WTC11 (cell line): ENCODE results near the gene ADGRA1. TPM values are rescaled to one million over a fixed set of nuclear protein-coding genes. Genes with fewer than 3 reads are reported as not detected.

ENCODE experiments used
- ATAC-seq: fragments of 200-7000 bp; cut with Tn5 transposase; 2 replicates; pipeline ENCODE4 v1.10.0; 2021; ENCODE audit warnings: mild to moderate bottlenecking, moderate library complexity
- CTCF ChIA-PET: fragments of 300-600 bp; sonication (Branson Sonifier 250); formaldehyde crosslinking; loops from one replicate; lab custom pipeline; 2021; ENCODE audit warnings: antibody characterized with exemption; lab: Charles Lee
- POLR2A ChIA-PET: fragments of 350-600 bp; sonication (Branson Sonifier 250); formaldehyde crosslinking; loops from one replicate; lab custom pipeline; 2021; ENCODE audit warnings: antibody characterized with exemption; lab: Charles Lee
- DNase-seq: peaks from one replicate; pipeline ENCODE4 v3.0.0; 2021; ENCODE audit warnings: low spot score
- H3K27ac Mint-ChIP-seq: 2 replicates; pipeline ENCODE4 v1.8.0; 2021; ENCODE audit warnings: mixed read lengths
- H3K27me3 Mint-ChIP-seq: 2 replicates; pipeline ENCODE4 v1.8.0; 2021; ENCODE audit warnings: low read depth, mild to moderate bottlenecking, moderate library complexity, mixed read lengths
- H3K36me3 Mint-ChIP-seq: 2 replicates; pipeline ENCODE4 v1.8.0; 2021; ENCODE audit warnings: mixed read lengths
- H3K4me1 Mint-ChIP-seq: 2 replicates; pipeline ENCODE4 v1.8.0; 2022; ENCODE audit warnings: mixed read lengths
- H3K4me3 Mint-ChIP-seq: 2 replicates; pipeline ENCODE4 v1.8.0; 2021; ENCODE audit warnings: mild to moderate bottlenecking, moderate library complexity, mixed read lengths
- H3K9me3 Mint-ChIP-seq: 2 replicates; pipeline ENCODE4 v1.8.0; 2021; ENCODE audit warnings: mixed read lengths
- ATF1 ChIP-seq: sonication (generic); formaldehyde crosslinking; IDR thresholded peaks from 2 replicates; pipeline ENCODE4 v1.8.1; 2023; ENCODE audit warnings: mild to moderate bottlenecking, moderate library complexity, missing genetic modification reagents
- EMX1 ChIP-seq: fragments of 250-450 bp; sonication (Bioruptor Pico); IDR thresholded peaks from 2 replicates; pipeline ENCODE4 v1.8.0; 2021; ENCODE audit warnings: mild to moderate bottlenecking
- ESRRA ChIP-seq: sonication (generic); formaldehyde crosslinking; IDR thresholded peaks from 2 replicates; pipeline ENCODE4 v1.8.1; 2022; ENCODE audit warnings: mild to moderate bottlenecking, missing genetic modification reagents, borderline replicate concordance
- FOXP1 ChIP-seq: sonication (generic); formaldehyde crosslinking; IDR thresholded peaks from 2 replicates; pipeline ENCODE4 v1.8.0; 2022; ENCODE audit warnings: missing genetic modification reagents, mild to moderate bottlenecking, moderate library complexity, borderline replicate concordance
- GRHL2 ChIP-seq: fragments of 250-450 bp; sonication (Bioruptor Pico); IDR thresholded peaks from 2 replicates; pipeline ENCODE4 v1.8.0; 2022; ENCODE audit warnings: mild to moderate bottlenecking, moderate library complexity; ENCODE audit not compliant: insufficient replicate concordance, severe bottlenecking
- JAZF1 ChIP-seq: fragments of 250-450 bp; sonication (Bioruptor Pico); IDR thresholded peaks from 2 replicates; pipeline ENCODE4 v1.9.0; 2021; ENCODE audit warnings: moderate library complexity, mild to moderate bottlenecking, inconsistent platforms
- NFE2L1 ChIP-seq: sonication (generic); formaldehyde crosslinking; IDR thresholded peaks from 2 replicates; pipeline ENCODE4 v1.8.1; 2023; ENCODE audit warnings: missing genetic modification reagents
- NR2C2 ChIP-seq: sonication (generic); formaldehyde crosslinking; IDR thresholded peaks from 2 replicates; pipeline ENCODE4 v1.8.0; 2022; ENCODE audit warnings: mild to moderate bottlenecking, missing genetic modification reagents
- SMAD4 ChIP-seq: sonication (generic); formaldehyde crosslinking; IDR thresholded peaks from 2 replicates; pipeline ENCODE4 v1.8.0; 2022; ENCODE audit warnings: mild to moderate bottlenecking, missing genetic modification reagents
- SOX15 ChIP-seq: fragments of 250-450 bp; sonication (Bioruptor Pico); IDR thresholded peaks from 2 replicates; pipeline ENCODE4 v1.9.0; 2021; ENCODE audit warnings: mild to moderate bottlenecking
- TEAD1 ChIP-seq: sonication (generic); formaldehyde crosslinking; IDR thresholded peaks from 2 replicates; pipeline ENCODE4 v1.8.0; 2022; ENCODE audit warnings: mild to moderate bottlenecking, missing genetic modification reagents
- TP53 ChIP-seq: sonication (generic); formaldehyde crosslinking; IDR thresholded peaks from 2 replicates; pipeline ENCODE4 v1.8.1; 2023; ENCODE audit warnings: mild to moderate bottlenecking, missing genetic modification reagents
- ZBTB21 ChIP-seq: sonication (generic); formaldehyde crosslinking; IDR thresholded peaks from 2 replicates; pipeline ENCODE4 v1.8.1; 2023; ENCODE audit warnings: mild to moderate bottlenecking, missing genetic modification reagents, borderline replicate concordance
- ZNF263 ChIP-seq: sonication (generic); formaldehyde crosslinking; IDR thresholded peaks from 2 replicates; pipeline ENCODE4 v1.8.1; 2022; ENCODE audit warnings: low read depth, mild to moderate bottlenecking, moderate library complexity, missing genetic modification reagents
- total RNA-seq: library from RNA; stranded (reverse); gene quantifications from 3 replicates; pipeline ENCODE4 v1.2.3, GENCODE V29; 2021
- TF ChIP-seq, protein P1 (sequence below): sonication (generic); formaldehyde crosslinking; IDR thresholded peaks from 2 replicates; pipeline ENCODE4 v1.8.0; 2023; ENCODE audit warnings: missing genetic modification reagents, mild to moderate bottlenecking, borderline replicate concordance
- TF ChIP-seq, protein P2 (sequence below): sonication (generic); formaldehyde crosslinking; IDR thresholded peaks from 2 replicates; pipeline ENCODE4 v1.8.0; 2023; ENCODE audit warnings: missing genetic modification reagents
- TF ChIP-seq, protein P3 (sequence below): sonication (generic); formaldehyde crosslinking; IDR thresholded peaks from 2 replicates; pipeline ENCODE4 v1.8.1; 2022; ENCODE audit warnings: low read depth, mild to moderate bottlenecking, moderate library complexity, missing genetic modification reagents, borderline replicate concordance
- TF ChIP-seq, protein P4 (sequence below): sonication (generic); formaldehyde crosslinking; conservative IDR thresholded peaks from 2 replicates; pipeline ENCODE4 v1.8.1; 2022; ENCODE audit warnings: mild to moderate bottlenecking, missing genetic modification reagents
- TF ChIP-seq, protein P5 (sequence below): sonication (generic); formaldehyde crosslinking; IDR thresholded peaks from 2 replicates; pipeline ENCODE4 v1.8.1; 2022; ENCODE audit warnings: mild to moderate bottlenecking, moderate library complexity, missing genetic modification reagents
- TF ChIP-seq, protein P6 (sequence below): sonication (generic); formaldehyde crosslinking; IDR thresholded peaks from 2 replicates; pipeline ENCODE4 v1.8.1; 2023; ENCODE audit warnings: mild to moderate bottlenecking, moderate library complexity, missing genetic modification reagents

Gene ADGRA1
- total RNA-seq, 1 experiment from 2014 or later, result 0.20 TPM

DNA sequence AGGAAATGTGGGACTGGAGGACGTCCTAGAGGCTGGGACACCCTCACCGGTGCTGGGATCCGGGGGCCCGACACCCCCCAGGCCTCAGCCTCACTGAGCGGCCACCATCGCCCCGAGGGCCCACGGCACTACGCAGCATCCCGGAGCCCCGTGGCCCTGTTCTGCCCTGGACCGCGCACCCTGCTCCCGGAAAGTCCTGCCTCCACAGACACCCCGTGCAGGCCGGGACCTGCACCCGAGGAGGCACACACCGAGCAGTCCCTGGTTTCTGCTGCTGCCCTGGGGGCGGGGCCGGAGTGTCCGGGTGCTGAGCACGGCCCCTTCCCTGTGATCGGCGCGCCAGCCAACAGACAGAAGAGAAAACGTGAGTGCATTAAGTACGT is 54.2 kb downstream of the ADGRA1 start (continued):
- TF ChIP-seq GRHL2 (CRISPR knock-in tag) (no peak), EMX1 (CRISPR knock-in tag) (no peak), ESRRA (CRISPR knock-in tag) (no peak)
- TF ChIP-seq, protein P1, sequence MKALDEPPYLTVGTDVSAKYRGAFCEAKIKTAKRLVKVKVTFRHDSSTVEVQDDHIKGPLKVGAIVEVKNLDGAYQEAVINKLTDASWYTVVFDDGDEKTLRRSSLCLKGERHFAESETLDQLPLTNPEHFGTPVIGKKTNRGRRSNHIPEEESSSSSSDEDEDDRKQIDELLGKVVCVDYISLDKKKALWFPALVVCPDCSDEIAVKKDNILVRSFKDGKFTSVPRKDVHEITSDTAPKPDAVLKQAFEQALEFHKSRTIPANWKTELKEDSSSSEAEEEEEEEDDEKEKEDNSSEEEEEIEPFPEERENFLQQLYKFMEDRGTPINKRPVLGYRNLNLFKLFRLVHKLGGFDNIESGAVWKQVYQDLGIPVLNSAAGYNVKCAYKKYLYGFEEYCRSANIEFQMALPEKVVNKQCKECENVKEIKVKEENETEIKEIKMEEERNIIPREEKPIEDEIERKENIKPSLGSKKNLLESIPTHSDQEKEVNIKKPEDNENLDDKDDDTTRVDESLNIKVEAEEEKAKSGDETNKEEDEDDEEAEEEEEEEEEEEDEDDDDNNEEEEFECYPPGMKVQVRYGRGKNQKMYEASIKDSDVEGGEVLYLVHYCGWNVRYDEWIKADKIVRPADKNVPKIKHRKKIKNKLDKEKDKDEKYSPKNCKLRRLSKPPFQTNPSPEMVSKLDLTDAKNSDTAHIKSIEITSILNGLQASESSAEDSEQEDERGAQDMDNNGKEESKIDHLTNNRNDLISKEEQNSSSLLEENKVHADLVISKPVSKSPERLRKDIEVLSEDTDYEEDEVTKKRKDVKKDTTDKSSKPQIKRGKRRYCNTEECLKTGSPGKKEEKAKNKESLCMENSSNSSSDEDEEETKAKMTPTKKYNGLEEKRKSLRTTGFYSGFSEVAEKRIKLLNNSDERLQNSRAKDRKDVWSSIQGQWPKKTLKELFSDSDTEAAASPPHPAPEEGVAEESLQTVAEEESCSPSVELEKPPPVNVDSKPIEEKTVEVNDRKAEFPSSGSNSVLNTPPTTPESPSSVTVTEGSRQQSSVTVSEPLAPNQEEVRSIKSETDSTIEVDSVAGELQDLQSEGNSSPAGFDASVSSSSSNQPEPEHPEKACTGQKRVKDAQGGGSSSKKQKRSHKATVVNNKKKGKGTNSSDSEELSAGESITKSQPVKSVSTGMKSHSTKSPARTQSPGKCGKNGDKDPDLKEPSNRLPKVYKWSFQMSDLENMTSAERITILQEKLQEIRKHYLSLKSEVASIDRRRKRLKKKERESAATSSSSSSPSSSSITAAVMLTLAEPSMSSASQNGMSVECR (CRISPR knock-in tag), result no peak

DNA sequence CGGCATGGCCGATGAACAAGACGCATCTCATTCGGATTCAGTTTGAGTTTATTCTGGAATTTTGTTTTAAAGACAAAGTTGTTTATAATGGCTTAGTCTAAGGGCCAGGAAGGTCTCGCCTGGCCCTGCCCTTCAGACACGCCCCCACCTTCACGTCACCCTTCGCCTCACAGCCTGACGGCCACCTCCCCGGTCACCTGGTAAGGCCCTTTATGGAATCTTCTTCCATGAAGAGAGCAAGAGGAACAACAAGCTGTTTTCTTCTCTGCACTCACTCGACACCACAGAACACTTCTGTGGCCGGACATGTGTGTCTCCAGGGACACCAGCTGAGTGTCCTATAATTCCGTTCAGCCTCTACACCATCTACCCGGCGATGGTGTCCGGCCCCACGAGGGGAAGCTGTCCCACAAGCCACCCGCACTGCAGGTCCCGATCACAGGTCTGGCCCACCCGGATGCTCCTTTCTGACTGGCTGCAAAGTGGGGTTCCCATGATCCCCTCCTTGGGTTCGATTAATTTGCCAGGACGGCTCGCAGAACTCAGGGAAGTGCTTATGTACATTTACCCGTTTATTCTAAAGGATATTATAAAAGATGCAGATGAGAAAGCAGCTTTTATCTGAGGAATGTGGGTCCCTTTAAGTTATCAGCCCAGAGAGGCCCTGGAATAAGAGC is 54.9 kb downstream of the ADGRA1 start:
- Mint-ChIP-seq H3K27me3 (0 out of 2 replicates have a peak, but pooled peaks cover 5% of the 10 kb centered on the region), H3K4me1 (peaks cover 32% of the 10 kb centered on the region), H3K9me3 (peaks cover 10% of the 10 kb centered on the region), H3K36me3 (peaks cover 11% of the 10 kb centered on the region), H3K27ac (no peak overlapping the region), H3K4me3 (no peak overlapping the region)
- POLR2A ChIA-PET, result no interaction called here
- CTCF ChIA-PET, result interaction anchor here (1.0 to 2.5 kb wide), 18 partner anchors 10 to 204 kb away, joined by 3 to 19 read pairs (median 6); no protein-coding TSS in a partner anchor
- DNase-seq (no peak), ATAC-seq (no peak)
- TF ChIP-seq, protein P2, sequence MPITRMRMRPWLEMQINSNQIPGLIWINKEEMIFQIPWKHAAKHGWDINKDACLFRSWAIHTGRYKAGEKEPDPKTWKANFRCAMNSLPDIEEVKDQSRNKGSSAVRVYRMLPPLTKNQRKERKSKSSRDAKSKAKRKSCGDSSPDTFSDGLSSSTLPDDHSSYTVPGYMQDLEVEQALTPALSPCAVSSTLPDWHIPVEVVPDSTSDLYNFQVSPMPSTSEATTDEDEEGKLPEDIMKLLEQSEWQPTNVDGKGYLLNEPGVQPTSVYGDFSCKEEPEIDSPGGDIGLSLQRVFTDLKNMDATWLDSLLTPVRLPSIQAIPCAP (CRISPR knock-in tag), result no peak
- no peak for TF ChIP-seq NFE2L1 (CRISPR knock-in tag)
- TF ChIP-seq, protein P3, sequence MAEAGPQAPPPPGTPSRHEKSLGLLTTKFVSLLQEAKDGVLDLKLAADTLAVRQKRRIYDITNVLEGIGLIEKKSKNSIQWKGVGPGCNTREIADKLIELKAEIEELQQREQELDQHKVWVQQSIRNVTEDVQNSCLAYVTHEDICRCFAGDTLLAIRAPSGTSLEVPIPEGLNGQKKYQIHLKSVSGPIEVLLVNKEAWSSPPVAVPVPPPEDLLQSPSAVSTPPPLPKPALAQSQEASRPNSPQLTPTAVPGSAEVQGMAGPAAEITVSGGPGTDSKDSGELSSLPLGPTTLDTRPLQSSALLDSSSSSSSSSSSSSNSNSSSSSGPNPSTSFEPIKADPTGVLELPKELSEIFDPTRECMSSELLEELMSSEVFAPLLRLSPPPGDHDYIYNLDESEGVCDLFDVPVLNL (CRISPR knock-in tag), result no peak
- TF ChIP-seq, protein P4, sequence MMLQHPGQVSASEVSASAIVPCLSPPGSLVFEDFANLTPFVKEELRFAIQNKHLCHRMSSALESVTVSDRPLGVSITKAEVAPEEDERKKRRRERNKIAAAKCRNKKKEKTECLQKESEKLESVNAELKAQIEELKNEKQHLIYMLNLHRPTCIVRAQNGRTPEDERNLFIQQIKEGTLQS (CRISPR knock-in tag), result no peak
- TF ChIP-seq, protein P5, sequence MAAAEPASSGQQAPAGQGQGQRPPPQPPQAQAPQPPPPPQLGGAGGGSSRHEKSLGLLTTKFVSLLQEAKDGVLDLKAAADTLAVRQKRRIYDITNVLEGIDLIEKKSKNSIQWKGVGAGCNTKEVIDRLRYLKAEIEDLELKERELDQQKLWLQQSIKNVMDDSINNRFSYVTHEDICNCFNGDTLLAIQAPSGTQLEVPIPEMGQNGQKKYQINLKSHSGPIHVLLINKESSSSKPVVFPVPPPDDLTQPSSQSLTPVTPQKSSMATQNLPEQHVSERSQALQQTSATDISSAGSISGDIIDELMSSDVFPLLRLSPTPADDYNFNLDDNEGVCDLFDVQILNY (CRISPR knock-in tag), result no peak
- no peak for TF ChIP-seq TP53
- TF ChIP-seq TEAD1, result no peak
- TF ChIP-seq ZNF263, result no peak

DNA sequence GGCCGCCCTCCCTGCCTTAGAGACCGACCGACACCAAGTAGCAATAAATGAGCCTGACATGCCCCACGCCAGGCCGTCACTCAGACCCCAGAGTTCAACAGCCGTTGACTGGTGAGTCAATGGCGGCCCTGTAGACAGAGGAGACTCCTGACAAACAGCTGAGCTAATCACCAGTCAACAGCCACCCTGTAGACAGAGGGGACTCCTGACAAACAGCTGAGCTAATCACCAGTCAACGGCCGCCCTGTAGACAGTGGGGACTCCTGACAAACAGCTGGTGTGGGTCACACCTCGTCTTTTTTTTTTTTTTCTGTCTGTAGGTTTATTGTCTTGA is 55.4 kb downstream of the ADGRA1 start:
- ATAC-seq, result no peak
- no peak for DNase-seq
- Mint-ChIP-seq H3K9me3 (peaks cover 15% of the 10 kb centered on the region), H3K27me3 (peaks cover 5% of the 10 kb centered on the region; the same call in 1 of the 2 replicates), H3K36me3 (peaks cover 17% of the 10 kb centered on the region), H3K4me3 (no peak overlapping the region), H3K27ac (no peak overlapping the region), H3K4me1 (peaks cover 32% of the 10 kb centered on the region)
- POLR2A ChIA-PET, result no interaction called here
- TF ChIP-seq ZBTB21 (CRISPR knock-in tag) (no peak), NR2C2 (CRISPR knock-in tag) (no peak), EMX1 (CRISPR knock-in tag) (no peak), SOX15 (CRISPR knock-in tag) (no peak), ATF1 (no peak), JAZF1 (no peak), SMAD4 (CRISPR knock-in tag) (no peak), FOXP1 (CRISPR knock-in tag) (no peak)
- TF ChIP-seq, protein P6, sequence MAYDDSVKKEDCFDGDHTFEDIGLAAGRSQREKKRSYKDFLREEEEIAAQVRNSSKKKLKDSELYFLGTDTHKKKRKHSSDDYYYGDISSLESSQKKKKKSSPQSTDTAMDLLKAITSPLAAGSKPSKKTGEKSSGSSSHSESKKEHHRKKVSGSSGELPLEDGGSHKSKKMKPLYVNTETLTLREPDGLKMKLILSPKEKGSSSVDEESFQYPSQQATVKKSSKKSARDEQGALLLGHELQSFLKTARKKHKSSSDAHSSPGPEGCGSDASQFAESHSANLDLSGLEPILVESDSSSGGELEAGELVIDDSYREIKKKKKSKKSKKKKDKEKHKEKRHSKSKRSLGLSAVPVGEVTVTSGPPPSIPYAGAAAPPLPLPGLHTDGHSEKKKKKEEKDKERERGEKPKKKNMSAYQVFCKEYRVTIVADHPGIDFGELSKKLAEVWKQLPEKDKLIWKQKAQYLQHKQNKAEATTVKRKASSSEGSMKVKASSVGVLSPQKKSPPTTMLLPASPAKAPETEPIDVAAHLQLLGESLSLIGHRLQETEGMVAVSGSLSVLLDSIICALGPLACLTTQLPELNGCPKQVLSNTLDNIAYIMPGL (CRISPR knock-in tag), result no peak
- CTCF ChIA-PET, result interaction anchor here (0.5 to 2.5 kb wide), 26 partner anchors 9 to 238 kb away, joined by 3 to 19 read pairs (median 5); no protein-coding TSS in a partner anchor
